ENCODE measurements around the gene IGF2BP2. TPM values are rescaled to one million over a fixed set of nuclear protein-coding genes. Genes with fewer than 3 reads are reported as not detected.

Gene IGF2BP2
- total and polyA plus RNA-seq, 2 of the 13 experiments (the other 11 are each of a cell fraction or from before 2014, with no cell fraction given) = 6.5 to 46.0 TPM

GRCh38 chr3:185655426-185656320 lies 169.2 kb downstream of the IGF2BP2 start:
- WGBS (ENCODE audit: low lambda C conversion rate) = 96% methylated on average over 12 of the region's 12 CpGs
- POLR2A ChIA-PET = no interaction called here
- Histone ChIP-seq H3K9ac (ENCODE audit: insufficient read depth, low read depth, low read length) (no peak overlapping the region), H3K4me3 (replicated peaks in 1 of 3; ENCODE audit: insufficient read depth in 1 of 3, low read depth in 2 of 3, low read length in 3 of 3) (no peak overlapping the region), H3K79me2 (ENCODE audit: insufficient read depth, low read length) (no peaks in the 10 kb centered on the region), H3K9me3 (ENCODE audit: low read length) (no peaks in the 10 kb centered on the region), H3K4me2 (ENCODE audit: low read depth, low read length) (no peak overlapping the region), H2AFZ (ENCODE audit: low read length) (no peak overlapping the region), H3K36me3 (replicated peaks in 1 of 2; ENCODE audit: control insufficient read depth in 1 of 2, insufficient read depth in 2 of 2, low read length in 2 of 2) (peaks cover 43 to 72% of the 10 kb centered on the region in 2 experiments), H4K20me1 (ENCODE audit: insufficient read depth, low read length) (0 out of 2 replicates have a peak, but pooled peaks cover 3% of the 10 kb centered on the region), H3K27ac (ENCODE audit: extremely low read length, insufficient read depth, low read length) (no peak overlapping the region), H3K27me3 (ENCODE audit: control insufficient read depth in 1 of 2, insufficient read depth in 2 of 2, low read length in 2 of 2) (no peaks in the 10 kb centered on the region), H3K4me1 (ENCODE audit: insufficient read depth, low read length) (no peaks in the 10 kb centered on the region)
- peak; percentile 32 for TF ChIP-seq RBM22 (optimal IDR thresholded peaks at IDR 0.05; ENCODE audit: low read length)
- no peak for TF ChIP-seq ZNF850 (CRISPR knock-in tag; conservative IDR thresholded peaks at IDR 0.05)
- TF ChIP-seq ADNP (CRISPR knock-in tag; IDR thresholded peaks at IDR 0.05) = no peak
- TF ChIP-seq ZBTB2 (CRISPR knock-in tag; IDR thresholded peaks at IDR 0.05; ENCODE audit: low read depth) = no peak
- DNase-seq (ENCODE audit: low spot score) (no peak), ATAC-seq (no peak), FAIRE-seq (no peak)
- CTCF ChIA-PET (ENCODE audit: low intra/inter-chr PET ratio, low total read pairs) = no interaction called here
- in situ Hi-C loops (cut with HindIII; ENCODE audit: extremely low pct_ligation_motif_present, low pct_unique_long_range_greater_than_20kb) = loop anchor here (10.0 kb wide), 1 partner anchor 249 kb away; no protein-coding TSS in a partner anchor
- intact Hi-C loops (cut with micrococcal nuclease; ENCODE audit: unreplicated experiment) = no loop called here
- BruUV-seq (replicated peaks) = no TSS peak

- Histone ChIP-seq H3K36me3 (replicated peaks in 1 of 2; ENCODE audit: control insufficient read depth in 1 of 2, insufficient read depth in 2 of 2, low read length in 2 of 2) (peaks cover 42 to 71% of the 10 kb centered on the region in 2 experiments), H2AFZ (ENCODE audit: low read length) (no peak overlapping the region), H3K4me2 (ENCODE audit: low read depth, low read length) (no peak overlapping the region), H3K27me3 (ENCODE audit: control insufficient read depth in 1 of 2, insufficient read depth in 2 of 2, low read length in 2 of 2) (no peaks in the 10 kb centered on the region), H3K79me2 (ENCODE audit: insufficient read depth, low read length) (no peaks in the 10 kb centered on the region), H3K4me3 (replicated peaks in 1 of 3; ENCODE audit: insufficient read depth in 1 of 3, low read depth in 2 of 3, low read length in 3 of 3) (no peak overlapping the region), H3K9ac (ENCODE audit: insufficient read depth, low read depth, low read length) (no peak overlapping the region), H4K20me1 (ENCODE audit: insufficient read depth, low read length) (0 out of 2 replicates have a peak, but pooled peaks cover 3% of the 10 kb centered on the region), H3K27ac (ENCODE audit: extremely low read length, insufficient read depth, low read length) (no peak overlapping the region), H3K9me3 (ENCODE audit: low read length) (no peaks in the 10 kb centered on the region), H3K4me1 (ENCODE audit: insufficient read depth, low read length) (no peaks in the 10 kb centered on the region)
- intact Hi-C loops (cut with micrococcal nuclease; ENCODE audit: unreplicated experiment) (no loop called here), in situ Hi-C loops (cut with HindIII; ENCODE audit: extremely low pct_ligation_motif_present, low pct_unique_long_range_greater_than_20kb) (loop anchor here (10.0 kb wide), 1 partner anchor 250 kb away; no protein-coding TSS in a partner anchor)
- no peak for DNase-seq (ENCODE audit: low spot score)
- POLR2A ChIA-PET = no interaction called here
- CTCF ChIA-PET (ENCODE audit: low intra/inter-chr PET ratio, low total read pairs) = no interaction called here
- WGBS (ENCODE audit: low lambda C conversion rate) = 92% methylated on average over 2 of the region's 2 CpGs
- BruUV-seq (replicated peaks) = no TSS peak
- ATAC-seq = no peak
- no peak for FAIRE-seq
- TF ChIP-seq TSC22D2 (CRISPR knock-in tag; IDR thresholded peaks at IDR 0.05; ENCODE audit: borderline replicate concordance) = no peak
- no peak for TF ChIP-seq ZNF597 (CRISPR knock-in tag; IDR thresholded peaks at IDR 0.05)
- no peak for TF ChIP-seq ZNF331 (CRISPR knock-in tag; IDR thresholded peaks at IDR 0.05)
- no peak for TF ChIP-seq HNF1A (IDR thresholded peaks at IDR 0.05; ENCODE audit: low read depth)
- TF ChIP-seq HNF1A (CRISPR knock-in tag; IDR thresholded peaks at IDR 0.05; ENCODE audit: borderline replicate concordance) = no peak
- TF ChIP-seq ZC3H4 (CRISPR knock-in tag; IDR thresholded peaks at IDR 0.05; ENCODE audit: borderline replicate concordance) = no peak
These were observed 170.1 kb downstream of the IGF2BP2 start for GRCh38 chr3:185654758-185655145.
